K562 (cell line): Measurements from ENCODE around the gene LAMA3. TPM values are rescaled to one million over a fixed set of nuclear protein-coding genes. Genes with fewer than 3 reads are reported as not detected.

Source experiments
- ATAC-seq: fragments of 200-7000 bp; cut with Tn5 transposase; 3 replicates; pipeline ENCODE4 v1.9.1; 2020; ENCODE audit warnings: moderate library complexity
- BruUV-seq: library from RNA; stranded (reverse); fragments of 400-500 nt; replicated peaks from 2 replicates; lab custom pipeline; 2021; lab: Mats Ljungman, UMichigan
- CTCF ChIA-PET: fragments of 300-600 bp; formaldehyde crosslinking; extraction: SDS; loops from one replicate; lab custom pipeline; 2021; ENCODE audit warnings: low intra/inter-chr PET ratio; lab: Yijun Ruan, JAX
- POLR2A ChIA-PET: fragments of 300-600, 350-650 bp; sonication (Branson Sonifier 250); formaldehyde crosslinking; extraction: SDS; loops from one replicate; lab custom pipeline; 2021; ENCODE audit warnings: antibody characterized with exemption, inconsistent platforms; lab: Yijun Ruan, JAX
- DNase-seq, 4 experiments: peaks; one replicate each; pipeline versions ENCODE4 v3.0.0 to v3.0.0-alpha.2; 2011 to 2018; ENCODE audit warnings: low spot score in 3 of 4, mixed read lengths in 3 of 4; ENCODE audit errors: extremely low read depth in 1 of 4
- FAIRE-seq: peaks from 2 replicates; lab custom pipeline; 2011; peaks lifted over from hg19 to GRCh38; lab: Jason Lieb, UNC
- H2AFZ ChIP-seq: 2 replicates; pipeline ENCODE4 v1.6.0; 2011; ENCODE audit warnings: low read depth, low read length, control low read depth, inconsistent platforms
- H3K27ac ChIP-seq: fragments of 200-600 bp; 3 replicates; pipeline ENCODE4 v1.8.0; 2011; ENCODE audit warnings: low read depth, mild to moderate bottlenecking, control low read depth, inconsistent platforms, low read length, moderate library complexity, mixed read lengths; ENCODE audit errors: extremely low read depth
- H3K27me3 ChIP-seq, 2 experiments: fragments of 300-600 bp in 1 of 2; 2 replicates in 1 of 2; 3 replicates in 1 of 2; pipeline versions ENCODE4 v1.6.0 to v1.8.0; 2011; ENCODE audit warnings: inconsistent platforms in 2 of 2, low read length in 2 of 2, mild to moderate bottlenecking in 1 of 2, mixed read lengths in 1 of 2, moderate library complexity in 1 of 2; ENCODE audit not compliant: control insufficient read depth in 2 of 2, insufficient read depth in 2 of 2
- H3K36me3 ChIP-seq: fragments of 300-600 bp; 3 replicates; pipeline ENCODE4 v1.8.0; 2011; ENCODE audit warnings: mild to moderate bottlenecking, low read length, inconsistent platforms; ENCODE audit not compliant: control insufficient read depth, insufficient read depth
- H3K4me1 ChIP-seq, 2 experiments: fragments of 200-600 bp in 1 of 2; replicated peaks in 1 of 2; 2 replicates in 1 of 2; 3 replicates in 1 of 2; pipeline versions ENCODE4 v1.5.1 to v1.8.0; 2011; ENCODE audit warnings: inconsistent platforms in 2 of 2, low read length in 2 of 2, mild to moderate bottlenecking in 1 of 2, mixed read lengths in 1 of 2, moderate library complexity in 1 of 2; ENCODE audit not compliant: control insufficient read depth in 2 of 2, insufficient read depth in 2 of 2
- H3K4me2 ChIP-seq: 2 replicates; pipeline ENCODE4 v1.6.1; 2011; ENCODE audit warnings: low read length, control low read depth, inconsistent platforms, mixed read lengths; ENCODE audit not compliant: insufficient read depth
- H3K4me3 ChIP-seq: fragments of 200-600 bp; sonication (generic), shearing (Covaris generic); 2 replicates; pipeline ENCODE4 v1.5.1; 2016; ENCODE audit warnings: control low read depth, inconsistent platforms
- H3K79me2 ChIP-seq: fragments of 200-600 bp; 3 replicates; pipeline ENCODE4 v1.8.0; 2011; ENCODE audit warnings: low read length, inconsistent platforms; ENCODE audit not compliant: control insufficient read depth, insufficient read depth
- H3K9ac ChIP-seq, 2 experiments: 2 replicates each; pipeline versions ENCODE4 v1.6.0 to v1.6.1; 2011; ENCODE audit warnings: low read depth in 2 of 2, low read length in 2 of 2, control low read depth in 1 of 2, inconsistent platforms in 1 of 2, mild to moderate bottlenecking in 1 of 2, mixed read lengths in 1 of 2; ENCODE audit not compliant: insufficient read depth in 1 of 2
- H3K9me1 ChIP-seq: one replicate; pipeline ENCODE4 v1.6.0; 2011; ENCODE audit warnings: inconsistent platforms, mild to moderate bottlenecking, low read length, moderate library complexity; ENCODE audit not compliant: control insufficient read depth, insufficient read depth
- H3K9me3 ChIP-seq: replicated peaks from 2 replicates; pipeline ENCODE4 v1.5.1; 2011; ENCODE audit warnings: low read depth, low read length, inconsistent platforms; ENCODE audit not compliant: control insufficient read depth, insufficient read depth
- H4K20me1 ChIP-seq: replicated peaks from 2 replicates; pipeline ENCODE4 v1.6.1; 2011; ENCODE audit warnings: low read length, inconsistent platforms, mixed read lengths; ENCODE audit not compliant: control insufficient read depth, insufficient read depth
- BACH1 ChIP-seq: fragments of 200-800 bp; sonication (Bioruptor generic); IDR thresholded peaks from 2 replicates; pipeline ENCODE4 v1.6.1; 2016; ENCODE audit warnings: missing genetic modification characterization, missing compliant biosample characterization
- CC2D1A ChIP-seq: fragments of 450-650 bp; IDR thresholded peaks from 2 replicates; pipeline ENCODE4 v1.6.1; 2017; ENCODE audit warnings: mild to moderate bottlenecking
- EGR1 ChIP-seq: fragments of 450-650 bp; conservative IDR thresholded peaks from 2 replicates; pipeline ENCODE4 v1.6.1; 2017; ENCODE audit warnings: mild to moderate bottlenecking
- ESRRB ChIP-seq: fragments of 250-450 bp; sonication (Bioruptor Pico); IDR thresholded peaks from 2 replicates; pipeline ENCODE4 v1.5.0; 2020; ENCODE audit warnings: mild to moderate bottlenecking, moderate library complexity, borderline replicate concordance
- EZH2 ChIP-seq: IDR thresholded peaks from 2 replicates; pipeline ENCODE4 v1.6.1; 2012; ENCODE audit warnings: low read depth, mild to moderate bottlenecking, inconsistent platforms, low read length, borderline replicate concordance
- NR3C1 ChIP-seq: sonication (generic); formaldehyde crosslinking; IDR thresholded peaks from 2 replicates; pipeline ENCODE4 v1.8.1; 2022; ENCODE audit warnings: missing genetic modification reagents
- ZNF197 ChIP-seq: fragments of 200-800 bp; sonication (Bioruptor generic); IDR thresholded peaks from 2 replicates; pipeline ENCODE4 v1.6.1; 2016; ENCODE audit warnings: low read depth, missing genetic modification characterization, missing compliant biosample characterization
- WGBS: fragments of 100-300 bp; shearing (Covaris generic); methylation state at CpG from one replicate; pipeline ENCODE4 v1.1.6; 2016; ENCODE audit warnings: low coverage, mixed read lengths; ENCODE audit not compliant: insufficient coverage; ENCODE audit errors: missing lambda C conversion rate; 5-methylcytosine and 5-hydroxymethylcytosine counted together
- in situ Hi-C: fragments of 300-500 bp; cut with MboI; formaldehyde crosslinking; loops from 4 replicates; pipeline ENCODE4 v1.15.0; 2018; ENCODE audit warnings: inconsistent platforms, mixed read lengths
- intact Hi-C: fragments of 100-400 bp; cut with micrococcal nuclease; formaldehyde crosslinking; loops from 2 replicates; pipeline ENCODE4 v1.14.2; 2022
- polyA plus RNA-seq, 8 experiments: library from polyadenylated mRNA; depleted of rRNA in 4 of 8; stranded (reverse) in 5 of 8; unstranded in 3 of 8; fragments of >200 nt; fragmentation: Nextera tagmentation in 2 of 8; fragmentation: Illumina TruSeq in 1 of 8; extraction: Ambion mirVana in 2 of 8; extraction: Trizol in 1 of 8; gene quantifications; 2 replicates each; pipeline versions ENCODE4 v1.2.1 to v1.2.3, GENCODE V29; 2011 to 2014; ENCODE audit warnings: inconsistent platforms in 1 of 8, missing spikeins in 1 of 8
- total RNA-seq, 7 experiments: library from RNA; depleted of rRNA in 6 of 7; stranded (reverse); fragments of >200 nt in 6 of 7; fragmentation: Illumina TruSeq in 2 of 7; extraction: Trizol in 2 of 7; gene quantifications; 2 replicates each; pipeline versions ENCODE4 v1.2.1 to v1.2.3, GENCODE V29; 2011 to 2021; ENCODE audit warnings: low replicate concordance in 1 of 7
- TF ChIP-seq, protein P1 (sequence below): sonication (generic); formaldehyde crosslinking; IDR thresholded peaks from 2 replicates; pipeline ENCODE4 v1.8.0; 2022; ENCODE audit warnings: mild to moderate bottlenecking, missing genetic modification reagents

Gene LAMA3
- total and polyA plus RNA-seq, 9 of the 15 experiments (the other 6 are each of a cell fraction or from before 2014, with no cell fraction given), result 0.07 TPM; not detected in 8

DNA sequence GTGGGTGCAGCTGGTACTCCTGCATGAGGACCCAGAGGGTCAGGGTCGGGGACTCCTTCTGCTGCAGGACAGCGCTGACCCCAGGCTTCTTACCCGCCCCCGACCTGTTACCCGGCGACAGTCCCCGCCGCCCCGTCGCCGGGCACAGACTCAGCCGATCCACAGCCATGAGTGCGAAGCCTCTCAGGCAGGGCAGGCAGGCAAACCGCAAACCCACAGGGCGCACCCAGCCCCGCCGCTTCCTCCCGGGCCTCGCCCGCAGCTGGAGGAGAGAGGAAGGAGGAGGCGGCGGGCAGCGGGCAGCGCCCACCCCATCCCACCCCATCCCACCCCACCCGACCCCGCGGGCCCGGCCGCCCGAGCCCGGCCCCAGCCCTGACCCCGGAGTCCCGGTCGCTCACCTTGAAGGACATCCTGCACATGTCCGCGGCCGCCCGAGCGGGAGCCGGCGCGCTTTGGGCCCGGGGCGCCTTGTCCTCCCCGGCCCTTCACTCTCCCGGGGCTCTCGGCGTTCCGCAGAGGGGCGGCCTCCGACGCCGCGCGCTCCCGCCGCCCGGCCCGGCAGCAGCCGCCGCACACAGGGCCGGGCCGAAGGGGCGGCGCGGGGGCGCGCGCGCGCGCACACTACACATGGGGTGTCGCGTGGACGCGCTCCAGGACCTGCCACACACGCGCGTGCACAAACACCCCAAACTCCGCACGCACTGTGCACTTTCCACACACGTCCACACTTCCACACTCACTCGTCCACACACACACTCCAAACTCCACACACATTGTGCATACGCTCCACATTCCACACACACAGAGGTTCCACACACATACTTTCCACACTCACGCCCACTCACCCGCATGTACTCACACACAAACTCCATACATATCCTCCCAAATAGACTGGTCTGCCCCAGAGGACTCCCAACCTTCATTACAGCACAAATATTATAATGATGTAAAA, 26.7 kb upstream of the LAMA3 start, which contains the start of gene ANKRD29:
TSS of gene ANKRD29 (minus strand) at position 603 of the 955 bp plus-strand sequence. CDS start at position 422, 181 bp downstream.
- Histone ChIP-seq H4K20me1 (peaks cover 6% of the 10 kb centered on the region), H2AFZ (no peak within 1 kb of the TSS), H3K4me3 (no peak within 1 kb of the TSS), H3K9me1 (no peaks in the 10 kb centered on the region), H3K36me3 (no peaks in the 10 kb centered on the region), H3K9ac (no peak within 1 kb of the TSS; a peak in 1 of 4 replicates), H3K27me3 (peaks cover 35 to 38% of the 10 kb centered on the region in 2 experiments), H3K79me2 (no peaks in the 10 kb centered on the region), H3K4me1 (peaks cover 0 to 7% of the 10 kb centered on the region in 2 experiments; a peak in 1 of 5 replicates), H3K9me3 (no peaks in the 10 kb centered on the region), H3K27ac (no peak within 1 kb of the TSS), H3K4me2 (peak within 1 kb of the TSS; percentile 24; the same call in 1 of the 2 replicates)
- POLR2A ChIA-PET, result interaction anchor here (0.6 to 1.0 kb wide), 4 partner anchors 22 to 162 kb away, joined by 3 read pairs; no protein-coding TSS in a partner anchor
- CTCF ChIA-PET, result no interaction called here
- BruUV-seq, result no TSS peak
- DNase-seq, result peak in 2 of 4 experiments; percentile 23 to 26
- peak; percentile 91; the same call in 1 of the 2 replicates for TF ChIP-seq EZH2
- TF ChIP-seq BACH1 (tag), result no peak
- peak; percentile 59 for TF ChIP-seq EGR1
- TF ChIP-seq, protein P1, sequence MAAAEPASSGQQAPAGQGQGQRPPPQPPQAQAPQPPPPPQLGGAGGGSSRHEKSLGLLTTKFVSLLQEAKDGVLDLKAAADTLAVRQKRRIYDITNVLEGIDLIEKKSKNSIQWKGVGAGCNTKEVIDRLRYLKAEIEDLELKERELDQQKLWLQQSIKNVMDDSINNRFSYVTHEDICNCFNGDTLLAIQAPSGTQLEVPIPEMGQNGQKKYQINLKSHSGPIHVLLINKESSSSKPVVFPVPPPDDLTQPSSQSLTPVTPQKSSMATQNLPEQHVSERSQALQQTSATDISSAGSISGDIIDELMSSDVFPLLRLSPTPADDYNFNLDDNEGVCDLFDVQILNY (CRISPR knock-in tag), result no peak
- no peak for TF ChIP-seq NR3C1 (CRISPR knock-in tag)
- TF ChIP-seq ZNF197, result no peak
- no peak for TF ChIP-seq ESRRB (CRISPR knock-in tag)
- TF ChIP-seq CC2D1A, result no peak
- in situ Hi-C loops, result no loop called here
- WGBS, result 10% methylated on average over 64 of the region's 86 CpGs
- FAIRE-seq, result no peak
- intact Hi-C loops, result no loop called here
- ATAC-seq, result peak; percentile 26; the same call in 2 of the 3 replicates
